HEK293 (cell line): ENCODE data around the gene YAF2.

Source experiments
- CTCF ChIA-PET: fragments of 350-600 bp; formaldehyde crosslinking; extraction: SDS; loops from one replicate; lab custom pipeline; 2021; ENCODE audit warnings: antibody characterized with exemption; lab: Yijun Ruan, JAX
- POLR2A ChIA-PET: fragments of 300-600 bp; formaldehyde crosslinking; extraction: SDS; loops from one replicate; lab custom pipeline; 2020; ENCODE audit warnings: antibody characterized with exemption, inconsistent platforms; lab: Yijun Ruan, JAX
- H3K27ac ChIP-seq: fragments of 200-500 bp; sonication (Bioruptor generic); 2 replicates; pipeline ENCODE4 v1.5.1; 2014; ENCODE audit warnings: low read depth, low read length, control low read depth, inconsistent platforms; ENCODE audit errors: extremely low read depth
- H3K36me3 ChIP-seq, 2 experiments: fragments of 200-500 bp in 1 of 2; sonication (Bioruptor generic) in 1 of 2; 1 replicate in 1 of 2; 2 replicates in 1 of 2; pipeline ENCODE4 v1.5.1; 2014 to 2017; ENCODE audit warnings: inconsistent platforms in 2 of 2, low read length in 2 of 2; ENCODE audit not compliant: control insufficient read depth in 2 of 2, insufficient read depth in 1 of 2
- H3K4me1 ChIP-seq: fragments of 200-500 bp; sonication (Bioruptor generic); 2 replicates; pipeline ENCODE4 v1.5.1; 2014; ENCODE audit warnings: mild to moderate bottlenecking, low read length, inconsistent platforms; ENCODE audit not compliant: control insufficient read depth, insufficient read depth
- H3K4me3 ChIP-seq: 2 replicates; pipeline ENCODE4 v1.5.1; 2011; ENCODE audit warnings: low read depth, mild to moderate bottlenecking, control low read depth, low read length, moderate library complexity
- H3K9me3 ChIP-seq: fragments of 200-500 bp; sonication (Bioruptor generic); 2 replicates; pipeline ENCODE4 v1.5.1; 2014; ENCODE audit warnings: low read depth, low read length, inconsistent platforms; ENCODE audit not compliant: control insufficient read depth, insufficient read depth
- GLI4 ChIP-seq: fragments of 450-650 bp; formaldehyde crosslinking; IDR thresholded peaks from 2 replicates; pipeline ENCODE4 v1.5.1; 2016; ENCODE audit warnings: missing biosample characterization, missing genetic modification characterization
- GLIS1 ChIP-seq: fragments of 450-650 bp; formaldehyde crosslinking; IDR thresholded peaks from 2 replicates; pipeline ENCODE4 v1.5.1; 2016; ENCODE audit warnings: missing biosample characterization, missing genetic modification characterization
- GLIS2 ChIP-seq: fragments of 450-650 bp; formaldehyde crosslinking; IDR thresholded peaks from 2 replicates; pipeline ENCODE4 v1.5.1; 2016; ENCODE audit warnings: missing biosample characterization, missing genetic modification characterization
- IKZF3 ChIP-seq: fragments of 450-650 bp; IDR thresholded peaks from 2 replicates; pipeline ENCODE4 v1.5.0; 2018; ENCODE audit warnings: missing biosample characterization, mild to moderate bottlenecking, missing genetic modification characterization, moderate library complexity
- SCRT2 ChIP-seq: fragments of 450-650 bp; formaldehyde crosslinking; IDR thresholded peaks from 2 replicates; pipeline ENCODE4 v1.5.1; 2016; ENCODE audit warnings: missing biosample characterization, missing genetic modification characterization
- SP2 ChIP-seq: fragments of 450-650 bp; formaldehyde crosslinking; IDR thresholded peaks from 2 replicates; pipeline ENCODE4 v1.5.1; 2016; ENCODE audit warnings: missing biosample characterization, missing genetic modification characterization
- TCF7L2 ChIP-seq: IDR thresholded peaks from 2 replicates; pipeline ENCODE4 v1.6.1; 2011; ENCODE audit warnings: low read depth, mild to moderate bottlenecking, inconsistent platforms, low read length, moderate library complexity, borderline replicate concordance
- ZBTB48 ChIP-seq: fragments of 450-650 bp; formaldehyde crosslinking; IDR thresholded peaks from 2 replicates; pipeline ENCODE4 v1.5.1; 2016; ENCODE audit warnings: missing biosample characterization, missing genetic modification characterization
- ZEB2 ChIP-seq: fragments of 450-650 bp; formaldehyde crosslinking; IDR thresholded peaks from 2 replicates; pipeline ENCODE4 v1.5.1; 2016; ENCODE audit warnings: missing biosample characterization, missing genetic modification characterization
- ZFP37 ChIP-seq: fragments of 450-650 bp; formaldehyde crosslinking; IDR thresholded peaks from 2 replicates; pipeline ENCODE4 v1.5.1; 2016; ENCODE audit warnings: missing biosample characterization, missing genetic modification characterization
- ZNF2 ChIP-seq: fragments of 450-650 bp; formaldehyde crosslinking; IDR thresholded peaks from 2 replicates; pipeline ENCODE4 v1.5.1; 2016; ENCODE audit warnings: missing biosample characterization, missing genetic modification characterization
- ZNF211 ChIP-seq: fragments of 450-650 bp; formaldehyde crosslinking; IDR thresholded peaks from 2 replicates; pipeline ENCODE4 v1.5.1; 2016; ENCODE audit warnings: low read depth, missing biosample characterization, missing genetic modification characterization
- ZNF223 ChIP-seq: fragments of 450-650 bp; formaldehyde crosslinking; IDR thresholded peaks from 2 replicates; pipeline ENCODE4 v1.5.1; 2016; ENCODE audit warnings: missing biosample characterization, missing genetic modification characterization
- ZNF335 ChIP-seq: fragments of 450-650 bp; formaldehyde crosslinking; conservative IDR thresholded peaks from 2 replicates; pipeline ENCODE4 v1.5.1; 2016; ENCODE audit warnings: missing biosample characterization, missing genetic modification characterization
- ZNF341 ChIP-seq: fragments of 450-650 bp; formaldehyde crosslinking; IDR thresholded peaks from 2 replicates; pipeline ENCODE4; 2016; ENCODE audit warnings: low read depth, missing biosample characterization, missing genetic modification characterization
- ZNF561 ChIP-seq: fragments of 450-650 bp; IDR thresholded peaks from 2 replicates; pipeline ENCODE4 v1.5.1; 2018; ENCODE audit warnings: missing biosample characterization, missing genetic modification characterization, borderline replicate concordance
- ZNF596 ChIP-seq: fragments of 450-650 bp; IDR thresholded peaks from 2 replicates; pipeline ENCODE4 v1.5.0; 2018; ENCODE audit warnings: missing biosample characterization, mild to moderate bottlenecking, missing genetic modification characterization, moderate library complexity
- ZNF677 ChIP-seq: fragments of 450-650 bp; IDR thresholded peaks from 2 replicates; pipeline ENCODE4 v1.5.0; 2018; ENCODE audit warnings: missing biosample characterization, mild to moderate bottlenecking, missing genetic modification characterization, moderate library complexity
- ZNF747 ChIP-seq: fragments of 450-650 bp; formaldehyde crosslinking; IDR thresholded peaks from 2 replicates; pipeline ENCODE4 v1.5.1; 2016; ENCODE audit warnings: missing biosample characterization, missing genetic modification characterization
- ZNF76 ChIP-seq: fragments of 450-650 bp; formaldehyde crosslinking; IDR thresholded peaks from 2 replicates; pipeline ENCODE4; 2016; ENCODE audit warnings: low read depth, missing biosample characterization, missing genetic modification characterization, borderline replicate concordance
- ZNF843 ChIP-seq: fragments of 450-650 bp; formaldehyde crosslinking; IDR thresholded peaks from 2 replicates; pipeline ENCODE4 v1.5.1; 2016; ENCODE audit warnings: missing biosample characterization, missing genetic modification characterization
- ZSCAN23 ChIP-seq: fragments of 450-650 bp; formaldehyde crosslinking; IDR thresholded peaks from 2 replicates; pipeline ENCODE4 v1.5.1; 2016; ENCODE audit warnings: missing biosample characterization, missing genetic modification characterization
- ZSCAN30 ChIP-seq: fragments of 450-650 bp; IDR thresholded peaks from 2 replicates; pipeline ENCODE4 v1.5.1; 2018; ENCODE audit warnings: missing biosample characterization, mild to moderate bottlenecking, missing genetic modification characterization, moderate library complexity
- TF ChIP-seq, protein P1 (sequence below): fragments of 450-650 bp; formaldehyde crosslinking; optimal IDR thresholded peaks from 2 replicates; pipeline ENCODE3; 2016; ENCODE audit warnings: missing biosample characterization, mild to moderate bottlenecking, missing genetic modification characterization
- TF ChIP-seq, protein P2 (sequence below): sonication (generic); formaldehyde crosslinking; IDR thresholded peaks from 2 replicates; pipeline ENCODE4 v1.8.1; 2022; ENCODE audit warnings: mild to moderate bottlenecking, moderate library complexity, missing genetic modification reagents
- TF ChIP-seq, protein P3 (sequence below): fragments of 450-650 bp; formaldehyde crosslinking; IDR thresholded peaks from 2 replicates; pipeline ENCODE4 v1.5.1; 2016; ENCODE audit warnings: missing biosample characterization, missing genetic modification characterization
- TF ChIP-seq, protein P4 (sequence below): fragments of 450-650 bp; formaldehyde crosslinking; IDR thresholded peaks from 2 replicates; pipeline ENCODE4 v1.5.1; 2016; ENCODE audit warnings: missing biosample characterization, missing genetic modification characterization

YAF2 gene, protein sequence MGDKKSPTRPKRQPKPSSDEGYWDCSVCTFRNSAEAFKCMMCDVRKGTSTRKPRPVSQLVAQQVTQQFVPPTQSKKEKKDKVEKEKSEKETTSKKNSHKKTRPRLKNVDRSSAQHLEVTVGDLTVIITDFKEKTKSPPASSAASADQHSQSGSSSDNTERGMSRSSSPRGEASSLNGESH

DNA sequence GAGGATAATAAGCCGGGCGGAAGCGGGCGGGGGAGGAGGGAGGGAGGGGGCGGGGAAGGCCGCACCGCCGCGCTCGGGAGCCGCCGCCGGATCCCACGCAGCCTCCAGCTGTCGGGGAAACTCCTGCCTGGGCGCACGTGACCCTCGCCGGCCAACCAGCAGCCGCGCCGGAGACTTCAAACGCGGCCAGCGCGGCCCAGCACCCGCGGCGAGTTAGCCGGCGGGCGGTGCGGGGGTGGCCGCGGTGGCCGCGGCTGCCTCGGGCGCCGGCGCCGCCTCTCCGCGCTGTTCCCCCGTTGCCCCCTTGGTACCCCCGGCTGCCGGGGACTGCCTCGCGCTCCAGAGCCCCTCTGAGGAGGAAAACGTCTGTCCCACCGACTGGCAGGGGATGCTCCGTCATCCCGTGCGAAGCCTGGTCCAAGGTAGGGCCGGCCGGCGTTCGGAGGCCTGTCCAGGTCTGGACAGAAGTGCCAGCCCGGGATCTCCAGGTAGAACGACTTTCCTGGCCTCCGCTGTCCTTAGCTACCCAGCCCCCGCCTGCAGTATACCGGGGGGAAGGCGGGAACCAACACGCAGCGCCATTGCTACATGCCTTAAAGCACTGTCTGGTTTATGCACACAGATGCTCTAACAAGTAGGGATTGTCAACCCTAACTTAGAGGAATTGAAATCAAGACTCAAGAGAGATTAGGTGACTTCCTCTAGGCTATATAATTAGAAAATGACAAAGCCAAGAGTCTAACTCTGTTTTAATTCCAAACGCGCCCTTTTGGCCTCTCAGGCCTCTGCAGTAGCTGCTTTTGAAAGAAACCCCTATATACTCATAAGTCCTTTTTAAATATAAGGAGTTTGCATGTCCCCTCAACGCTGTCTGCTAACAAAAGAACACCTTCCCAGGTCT lies at the start of gene YAF2:
Gene YAF2 (minus strand): TSS at position 9 of the 901 bp plus-strand sequence. CDS start 68 bp downstream, outside the sequence.
- Histone ChIP-seq H3K4me1 (peaks cover 11% of the 10 kb centered on the region), H3K27ac (peak within 1 kb of the TSS; percentile 97), H3K9me3 (no peaks in the 10 kb centered on the region), H3K4me3 (peak within 1 kb of the TSS; percentile 86), H3K36me3 (peaks cover 14 to 24% of the 10 kb centered on the region in 2 experiments)
- ChIA-PET CTCF (interaction anchor here (0.6 to 1.3 kb wide), 3 partner anchors 23 to 457 kb away, joined by 3 to 5 read pairs (median 3); no protein-coding TSS in a partner anchor), POLR2A (interaction anchor here (0.7 to 2.5 kb wide), 4 partner anchors 19 to 94 kb away, joined by 3 to 9 read pairs (median 4); partner anchors contain the start of genes GXYLT1, PPHLN1 and ZCRB1)
- TF ChIP-seq ZBTB48 (tag by site-specific recombination) (peak; percentile 55; the same call in 1 of the 2 replicates), ZEB2 (tag by site-specific recombination) (peak; percentile 54; the same call in 1 of the 2 replicates), TCF7L2 (peak; percentile 99), ZNF561 (tag by site-specific recombination) (peak; percentile 15; the same call in 1 of the 2 replicates), ZSCAN23 (tag by site-specific recombination) (no peak), ZNF843 (tag by site-specific recombination) (no peak), ZNF747 (tag by site-specific recombination) (no peak), ZNF596 (tag by site-specific recombination) (0 out of 2 replicates have a peak, but pooled peaks have one; percentile 13), ZNF2 (tag by site-specific recombination) (0 out of 2 replicates have a peak, but pooled peaks have one; percentile 59), ZSCAN30 (tag by site-specific recombination) (0 out of 2 replicates have a peak, but pooled peaks have one; percentile 34), ZNF341 (tag by site-specific recombination) (peak; percentile 91), ZNF677 (0 out of 2 replicates have a peak, but pooled peaks have one; percentile 24), GLIS2 (tag by site-specific recombination) (0 out of 2 replicates have a peak, but pooled peaks have one; percentile 22), ZNF335 (peak; percentile 85), ZNF76 (tag by site-specific recombination) (peak; percentile 27; the same call in 1 of the 2 replicates), GLIS1 (0 out of 2 replicates have a peak, but pooled peaks have one; percentile 33), SP2 (tag by site-specific recombination) (peak; percentile 32; the same call in 1 of the 2 replicates), ZNF211 (tag by site-specific recombination) (no peak), IKZF3 (peak; percentile 55; the same call in 1 of the 2 replicates), GLI4 (tag by site-specific recombination) (peak; percentile 37; the same call in 1 of the 2 replicates), ZFP37 (tag by site-specific recombination) (peak; percentile 9; the same call in 1 of the 2 replicates), ZNF223 (tag by site-specific recombination) (no peak), SCRT2 (tag by site-specific recombination) (no peak)
- TF ChIP-seq, protein P1, sequence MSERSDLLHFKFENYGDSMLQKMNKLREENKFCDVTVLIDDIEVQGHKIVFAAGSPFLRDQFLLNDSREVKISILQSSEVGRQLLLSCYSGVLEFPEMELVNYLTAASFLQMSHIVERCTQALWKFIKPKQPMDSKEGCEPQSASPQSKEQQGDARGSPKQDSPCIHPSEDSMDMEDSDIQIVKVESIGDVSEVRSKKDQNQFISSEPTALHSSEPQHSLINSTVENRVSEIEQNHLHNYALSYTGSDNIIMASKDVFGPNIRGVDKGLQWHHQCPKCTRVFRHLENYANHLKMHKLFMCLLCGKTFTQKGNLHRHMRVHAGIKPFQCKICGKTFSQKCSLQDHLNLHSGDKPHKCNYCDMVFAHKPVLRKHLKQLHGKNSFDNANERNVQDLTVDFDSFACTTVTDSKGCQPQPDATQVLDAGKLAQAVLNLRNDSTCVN (tag by site-specific recombination), result peak; percentile 56
- TF ChIP-seq, protein P2, sequence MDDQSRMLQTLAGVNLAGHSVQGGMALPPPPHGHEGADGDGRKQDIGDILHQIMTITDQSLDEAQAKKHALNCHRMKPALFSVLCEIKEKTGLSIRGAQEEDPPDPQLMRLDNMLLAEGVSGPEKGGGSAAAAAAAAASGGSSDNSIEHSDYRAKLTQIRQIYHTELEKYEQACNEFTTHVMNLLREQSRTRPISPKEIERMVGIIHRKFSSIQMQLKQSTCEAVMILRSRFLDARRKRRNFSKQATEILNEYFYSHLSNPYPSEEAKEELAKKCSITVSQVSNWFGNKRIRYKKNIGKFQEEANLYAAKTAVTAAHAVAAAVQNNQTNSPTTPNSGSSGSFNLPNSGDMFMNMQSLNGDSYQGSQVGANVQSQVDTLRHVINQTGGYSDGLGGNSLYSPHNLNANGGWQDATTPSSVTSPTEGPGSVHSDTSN, result 0 out of 2 replicates have a peak, but pooled peaks have one; percentile 42
- TF ChIP-seq, protein P3, sequence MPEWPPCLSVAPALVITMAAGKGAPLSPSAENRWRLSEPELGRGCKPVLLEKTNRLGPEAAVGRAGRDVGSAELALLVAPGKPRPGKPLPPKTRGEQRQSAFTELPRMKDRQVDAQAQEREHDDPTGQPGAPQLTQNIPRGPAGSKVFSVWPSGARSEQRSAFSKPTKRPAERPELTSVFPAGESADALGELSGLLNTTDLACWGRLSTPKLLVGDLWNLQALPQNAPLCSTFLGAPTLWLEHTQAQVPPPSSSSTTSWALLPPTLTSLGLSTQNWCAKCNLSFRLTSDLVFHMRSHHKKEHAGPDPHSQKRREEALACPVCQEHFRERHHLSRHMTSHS (tag by site-specific recombination), result no peak
- TF ChIP-seq, protein P4, sequence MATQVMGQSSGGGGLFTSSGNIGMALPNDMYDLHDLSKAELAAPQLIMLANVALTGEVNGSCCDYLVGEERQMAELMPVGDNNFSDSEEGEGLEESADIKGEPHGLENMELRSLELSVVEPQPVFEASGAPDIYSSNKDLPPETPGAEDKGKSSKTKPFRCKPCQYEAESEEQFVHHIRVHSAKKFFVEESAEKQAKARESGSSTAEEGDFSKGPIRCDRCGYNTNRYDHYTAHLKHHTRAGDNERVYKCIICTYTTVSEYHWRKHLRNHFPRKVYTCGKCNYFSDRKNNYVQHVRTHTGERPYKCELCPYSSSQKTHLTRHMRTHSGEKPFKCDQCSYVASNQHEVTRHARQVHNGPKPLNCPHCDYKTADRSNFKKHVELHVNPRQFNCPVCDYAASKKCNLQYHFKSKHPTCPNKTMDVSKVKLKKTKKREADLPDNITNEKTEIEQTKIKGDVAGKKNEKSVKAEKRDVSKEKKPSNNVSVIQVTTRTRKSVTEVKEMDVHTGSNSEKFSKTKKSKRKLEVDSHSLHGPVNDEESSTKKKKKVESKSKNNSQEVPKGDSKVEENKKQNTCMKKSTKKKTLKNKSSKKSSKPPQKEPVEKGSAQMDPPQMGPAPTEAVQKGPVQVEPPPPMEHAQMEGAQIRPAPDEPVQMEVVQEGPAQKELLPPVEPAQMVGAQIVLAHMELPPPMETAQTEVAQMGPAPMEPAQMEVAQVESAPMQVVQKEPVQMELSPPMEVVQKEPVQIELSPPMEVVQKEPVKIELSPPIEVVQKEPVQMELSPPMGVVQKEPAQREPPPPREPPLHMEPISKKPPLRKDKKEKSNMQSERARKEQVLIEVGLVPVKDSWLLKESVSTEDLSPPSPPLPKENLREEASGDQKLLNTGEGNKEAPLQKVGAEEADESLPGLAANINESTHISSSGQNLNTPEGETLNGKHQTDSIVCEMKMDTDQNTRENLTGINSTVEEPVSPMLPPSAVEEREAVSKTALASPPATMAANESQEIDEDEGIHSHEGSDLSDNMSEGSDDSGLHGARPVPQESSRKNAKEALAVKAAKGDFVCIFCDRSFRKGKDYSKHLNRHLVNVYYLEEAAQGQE (tag by site-specific recombination), result 0 out of 2 replicates have a peak, but pooled peaks have one; percentile 17
